DMS153 treated with DMSO at 0.1 percent for 48 hours (cell line): ENCODE measurements around the gene ADAMTSL2.

ENCODE experiments used
- DNase-seq: peaks from one replicate; lab custom pipeline; 2025; ENCODE audit not compliant: unreplicated experiment; lab: John Stamatoyannopoulos, UW

The ADAMTSL2 gene

DNA sequence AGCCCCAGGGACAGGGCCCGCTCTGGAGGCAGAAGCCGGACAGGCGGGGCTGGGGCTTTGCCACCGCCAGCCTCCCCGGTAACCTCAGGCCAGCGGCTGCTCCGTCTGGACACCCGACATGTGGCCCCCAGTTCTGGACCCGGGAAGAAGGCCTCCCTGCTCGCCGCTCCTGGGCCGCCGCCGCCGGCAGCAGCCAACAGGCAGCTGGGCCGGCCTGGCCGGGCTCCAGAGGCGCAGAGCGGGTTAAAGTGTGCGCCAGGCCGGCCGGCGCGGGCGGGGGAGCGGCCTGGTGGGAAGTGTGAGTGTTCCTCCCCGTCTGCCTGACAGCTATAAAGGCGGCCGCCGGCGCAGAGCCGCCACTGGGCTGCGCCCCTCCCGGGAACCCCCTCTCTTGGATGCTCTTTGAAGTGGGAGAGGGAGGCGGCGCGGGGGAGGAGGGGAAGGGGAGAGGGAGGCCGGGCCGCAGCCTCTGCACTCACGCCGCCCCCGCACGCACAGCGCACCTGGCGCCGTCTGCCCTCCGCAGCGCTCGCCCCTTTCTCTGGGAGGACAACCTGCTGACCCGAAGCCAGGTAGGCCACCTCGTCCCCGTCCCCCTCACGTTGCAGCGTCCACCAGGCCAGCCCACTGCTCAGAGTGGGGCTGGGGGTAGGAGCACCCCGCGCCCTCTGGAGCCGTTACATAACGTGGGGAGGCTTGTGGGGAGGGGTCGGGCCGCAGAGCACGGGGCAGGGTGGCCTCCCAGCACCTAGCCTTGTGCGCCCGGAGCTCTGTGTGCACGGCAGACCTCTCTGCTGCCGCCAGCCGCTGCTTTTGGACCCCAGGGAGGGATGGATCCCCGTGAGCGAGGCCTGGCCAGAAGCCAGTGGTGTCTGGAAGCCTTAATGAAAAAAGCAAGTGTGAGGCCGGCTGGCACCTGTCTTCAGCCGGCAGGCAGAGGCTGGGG, at the start of gene ADAMTSL2:
Gene ADAMTSL2, plus strand, starts transcription at position 359 of the 946 bp plus-strand sequence. CDS start 2,009 bp downstream, outside the sequence.
- peak; percentile 58 for DNase-seq

DNA sequence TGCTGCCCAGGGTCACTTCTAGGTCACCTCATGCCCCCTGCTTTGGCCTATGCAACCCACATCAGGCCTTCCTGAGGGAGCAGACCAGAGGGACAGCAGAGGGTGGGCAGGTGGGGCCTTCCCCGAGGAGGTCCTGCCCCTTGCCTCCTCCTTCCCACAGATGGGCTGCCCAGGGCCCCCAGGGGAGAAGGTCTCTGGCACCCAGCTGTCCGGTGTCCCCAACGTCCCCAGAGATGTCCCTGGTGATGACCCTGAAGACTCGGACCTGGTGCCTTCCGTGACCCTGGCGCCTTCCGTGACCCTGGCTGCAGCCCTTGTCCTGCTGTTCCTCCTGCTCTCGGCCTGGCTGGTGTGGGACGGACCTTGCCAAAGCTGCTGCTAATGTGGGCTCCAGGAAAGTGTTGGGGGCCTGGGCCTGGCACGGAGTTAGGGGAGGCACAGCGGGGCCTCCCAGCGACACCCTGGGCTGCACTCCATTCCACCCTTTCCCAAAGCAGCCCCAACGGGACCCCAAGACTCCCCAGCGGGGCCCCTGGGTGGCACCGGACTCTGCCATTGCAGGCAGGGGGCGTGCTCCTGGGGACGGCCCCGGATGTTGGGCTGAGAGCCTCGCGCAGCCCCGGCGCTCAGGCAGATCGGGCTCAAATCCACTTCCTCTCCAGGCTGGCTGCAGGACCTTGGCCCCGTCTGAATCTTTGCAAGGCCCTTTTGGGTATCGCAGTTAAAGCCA, 48.8 kb upstream of the ADAMTSL2 start:
- no peak for DNase-seq

DNA sequence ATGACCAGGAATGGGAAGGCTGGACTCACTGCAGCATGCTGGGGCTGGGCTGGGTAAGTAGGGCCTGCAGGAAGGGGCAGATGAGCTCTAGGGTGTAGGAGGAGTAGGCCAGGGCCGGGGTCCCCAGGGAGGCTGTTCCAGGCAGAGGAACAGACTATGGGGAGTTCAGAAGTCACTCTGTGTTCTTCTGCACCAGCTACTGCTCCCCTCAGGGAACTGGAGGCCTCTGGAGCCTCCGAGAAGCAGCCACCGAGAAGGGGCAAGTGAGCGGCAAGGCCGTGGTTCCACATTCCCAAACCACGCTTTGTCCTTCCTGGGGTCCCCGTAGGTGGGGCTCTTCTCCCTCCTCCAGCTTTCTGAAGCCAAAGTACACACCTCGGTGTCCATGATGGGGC, 47.2 kb upstream of the ADAMTSL2 start:
- no peak for DNase-seq

GRCh38 chr9:133488686-133489252, 45.7 kb upstream of the ADAMTSL2 start:
- no peak for DNase-seq

- DNase-seq = no peak
Measured at GRCh38 chr9:133489253-133490190, 45.0 kb upstream of the ADAMTSL2 start.

DNA sequence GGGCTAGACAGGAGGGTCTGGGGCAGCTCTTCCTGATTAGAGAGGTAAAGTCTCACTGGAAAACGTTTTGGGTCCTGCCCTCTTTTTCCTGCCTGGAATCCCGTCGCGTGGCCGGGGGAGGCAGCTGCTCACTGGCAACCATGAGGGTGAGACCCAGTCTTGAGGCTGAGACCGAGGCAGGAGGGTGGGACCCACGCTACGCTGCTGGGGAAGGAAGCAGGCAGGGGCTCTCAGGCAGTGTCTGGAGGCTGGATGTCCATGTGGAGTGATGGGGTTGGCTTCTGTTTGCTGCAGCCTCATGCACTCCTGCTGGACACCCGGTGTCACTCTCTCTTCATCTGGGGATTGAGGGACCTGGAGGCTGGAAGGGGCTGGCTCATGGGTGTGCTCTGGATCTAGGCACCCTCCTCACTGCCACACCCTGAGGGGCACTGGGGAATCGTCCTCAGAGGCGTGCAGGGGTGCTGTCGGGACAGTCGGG, 44.3 kb upstream of the ADAMTSL2 start:
- DNase-seq = no peak

GRCh38 chr9:133490865-133491655, 43.4 kb upstream of the ADAMTSL2 start:
- no peak for DNase-seq

DNA sequence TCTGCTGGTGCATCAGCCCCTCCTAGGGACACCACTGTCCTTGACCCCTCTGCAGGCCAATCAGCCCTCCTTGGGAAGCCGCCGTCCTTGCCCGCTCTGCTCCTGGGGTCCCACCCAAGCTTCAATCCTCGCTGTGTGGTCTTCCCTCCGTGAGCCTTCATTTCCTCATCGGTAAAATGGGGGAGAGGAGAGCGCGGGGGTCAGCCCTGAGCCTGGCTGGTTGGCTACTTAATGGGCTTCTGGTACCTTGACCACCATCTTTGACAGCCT, 42.9 kb upstream of the ADAMTSL2 start:
- no peak for DNase-seq

- DNase-seq = no peak
Measured at GRCh38 chr9:133492061-133493021, 42.2 kb upstream of the ADAMTSL2 start.

- DNase-seq = no peak
Measured at GRCh38 chr9:133493428-133493827, 41.1 kb upstream of the ADAMTSL2 start.

DNA sequence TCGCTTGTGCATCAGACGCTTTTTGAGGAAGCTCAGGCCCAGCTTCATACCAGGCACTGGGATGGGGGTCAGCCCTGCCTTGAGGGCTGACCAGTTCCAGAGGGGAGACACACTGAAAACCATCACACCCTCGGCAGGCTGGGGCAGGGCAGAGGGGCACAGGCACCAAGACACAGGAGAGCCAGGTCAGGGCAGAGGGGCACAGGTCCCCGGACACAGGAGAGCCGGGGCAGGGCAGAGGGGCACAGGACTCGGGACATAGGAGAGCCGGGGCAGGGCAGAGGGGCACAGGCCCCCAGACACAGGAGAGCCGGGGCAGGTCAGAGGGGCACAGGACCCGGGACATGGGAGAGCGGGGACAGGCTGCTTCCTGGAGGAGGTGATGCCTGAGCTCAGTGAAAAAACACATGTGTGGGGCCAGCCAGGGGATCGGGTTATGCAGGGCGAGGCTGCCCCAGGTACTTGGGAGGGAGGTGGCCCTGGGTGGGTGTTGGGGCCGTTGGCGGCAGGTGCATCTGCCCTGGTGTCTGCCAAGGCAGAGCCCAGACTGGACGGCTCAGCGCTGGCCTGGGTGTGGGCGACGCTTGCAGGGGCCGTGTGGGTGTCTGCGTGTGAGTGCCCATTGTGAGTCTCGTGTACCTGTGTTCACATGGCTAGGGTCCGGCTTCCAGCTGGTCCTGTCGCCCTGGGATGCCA, 40.5 kb upstream of the ADAMTSL2 start:
- no peak for DNase-seq

DNA sequence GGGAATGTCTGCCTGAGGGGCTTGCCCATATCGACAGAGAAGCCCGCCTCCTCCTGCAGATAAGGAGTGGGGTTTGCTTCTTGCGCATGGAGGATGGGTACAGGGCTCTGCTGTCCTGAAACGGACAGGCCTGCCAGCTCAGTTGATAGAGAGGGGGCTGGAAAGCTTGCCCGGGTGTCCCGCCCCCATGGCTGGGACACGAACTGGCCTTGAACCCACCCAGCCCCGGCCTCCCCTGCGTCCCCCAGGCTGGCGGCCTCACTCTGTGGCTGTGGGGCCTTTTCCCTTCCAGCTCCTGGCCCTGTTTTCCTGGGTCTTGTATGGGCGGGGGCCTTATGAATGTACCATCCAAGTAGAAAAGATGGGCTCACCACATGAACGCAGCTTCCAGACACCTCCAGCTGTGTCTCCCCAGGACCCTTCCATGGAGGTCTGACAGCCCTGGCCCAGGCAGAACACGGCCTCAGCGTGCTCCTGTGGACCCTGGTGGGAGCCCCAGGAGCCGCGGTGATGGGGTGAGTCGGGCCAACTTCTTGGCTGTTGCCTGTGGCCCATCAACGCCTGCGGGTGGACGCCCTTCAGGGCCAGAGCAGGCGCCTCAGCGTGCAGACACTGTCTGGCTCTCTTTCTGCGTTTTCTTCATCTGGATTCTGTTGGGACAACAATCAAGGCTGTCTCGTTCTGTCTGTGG, 39.7 kb upstream of the ADAMTSL2 start:
- DNase-seq = no peak

DNA sequence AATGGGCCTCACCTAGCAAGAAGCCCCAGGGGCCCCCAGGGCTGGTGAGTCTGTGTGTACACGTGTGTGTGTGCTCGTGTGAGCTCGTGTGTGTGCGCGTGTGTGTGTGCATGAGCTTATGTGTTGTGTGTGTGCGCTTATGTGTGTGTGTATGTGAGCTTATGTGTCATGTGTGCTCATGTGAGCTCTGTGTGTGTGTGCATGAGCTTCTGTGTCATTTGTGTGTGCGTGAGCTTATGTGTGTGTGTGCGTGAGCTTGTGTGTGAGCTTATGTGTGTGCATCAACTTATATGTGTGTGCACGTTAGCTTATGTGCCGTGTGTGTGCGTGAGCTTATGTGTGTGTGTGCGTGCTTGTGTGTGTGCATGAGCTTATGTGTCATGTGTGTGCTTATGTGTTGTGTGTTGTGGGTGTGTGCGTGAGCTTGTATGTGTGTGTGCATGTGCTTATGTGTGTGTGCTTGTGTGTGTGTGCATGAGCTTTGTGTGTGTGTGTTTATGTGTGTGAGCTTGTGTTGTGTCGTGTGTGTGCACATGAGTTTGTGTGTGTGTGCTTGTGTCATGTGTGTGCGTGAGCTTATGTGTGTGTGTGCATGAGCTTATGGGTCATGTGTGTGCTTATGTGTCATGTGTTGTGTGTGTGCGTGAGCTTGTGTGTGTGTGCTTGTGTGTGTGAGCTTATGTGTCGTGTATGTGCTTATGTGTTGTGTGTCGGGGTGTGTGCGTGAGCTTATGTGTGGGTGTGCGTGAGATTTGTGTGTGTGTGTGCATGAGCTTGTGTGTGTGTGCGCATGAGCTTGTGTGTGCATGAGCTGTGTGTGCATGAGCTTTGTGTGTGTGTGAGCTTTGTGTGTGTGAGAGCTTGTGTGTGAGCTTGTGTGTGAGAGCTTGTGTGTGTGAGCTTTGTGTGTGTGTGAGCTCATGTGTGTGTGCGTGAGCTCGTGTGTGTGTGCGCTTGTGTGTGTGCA, 38.9 kb upstream of the ADAMTSL2 start:
- DNase-seq = no peak

GRCh38 chr9:133496861-133497842, 37.4 kb upstream of the ADAMTSL2 start:
- no peak for DNase-seq
